Osteocyte (in vitro differentiated cells): ENCODE data around the gene ACTA2. TPM values are rescaled to one million over a fixed set of nuclear protein-coding genes. Genes with fewer than 3 reads are reported as not detected.

Source experiments
- DNase-seq: peaks from one replicate; pipeline ENCODE4 v3.0.0; 2021; ENCODE audit warnings: mixed read lengths; ENCODE audit not compliant: unreplicated experiment; ENCODE audit errors: extremely low spot score
- H3K27ac Mint-ChIP-seq: one replicate; pipeline ENCODE4 v1.8.0; 2021; ENCODE audit warnings: mild to moderate bottlenecking, mixed read lengths; ENCODE audit not compliant: unreplicated experiment
- H3K27me3 Mint-ChIP-seq: one replicate; pipeline ENCODE4 v1.8.0; 2021; ENCODE audit warnings: mixed read lengths; ENCODE audit not compliant: unreplicated experiment
- H3K36me3 Mint-ChIP-seq: one replicate; pipeline ENCODE4 v1.8.0; 2021; ENCODE audit warnings: mixed read lengths; ENCODE audit not compliant: unreplicated experiment
- H3K4me1 Mint-ChIP-seq: one replicate; pipeline ENCODE4 v1.8.0; 2021; ENCODE audit warnings: mixed read lengths; ENCODE audit not compliant: unreplicated experiment
- H3K4me3 Mint-ChIP-seq: one replicate; pipeline ENCODE4 v1.8.0; 2021; ENCODE audit warnings: mild to moderate bottlenecking, moderate library complexity, mixed read lengths; ENCODE audit not compliant: unreplicated experiment
- H3K9me3 Mint-ChIP-seq: one replicate; pipeline ENCODE4 v1.8.0; 2021; ENCODE audit warnings: mixed read lengths; ENCODE audit not compliant: unreplicated experiment
- CTCF ChIP-seq: fragments of 200-600 bp; sonication (generic); IDR thresholded peaks from 2 replicates; pipeline ENCODE4 v1.5.0; 2021; ENCODE audit warnings: antibody characterized with exemption, mild to moderate bottlenecking, moderate library complexity
- total RNA-seq: library from RNA; stranded (reverse); gene quantifications from 2 replicates; pipeline ENCODE4 v1.2.1, GENCODE V29; 2021

ACTA2 gene
- total RNA-seq, 1 donor from 2014 or later: 329 TPM

- DNase-seq: no peak
- no peak overlapping the region for H3K27ac Mint-ChIP-seq
- no peak overlapping the region for H3K4me3 Mint-ChIP-seq
- peaks cover 3% of the 10 kb centered on the region for H3K36me3 Mint-ChIP-seq
- no peak for TF ChIP-seq CTCF
- H3K27me3 Mint-ChIP-seq: no peaks in the 10 kb centered on the region
- no peaks in the 10 kb centered on the region for H3K9me3 Mint-ChIP-seq
- peaks cover 9% of the 10 kb centered on the region for H3K4me1 Mint-ChIP-seq
Measured at GRCh38 chr10:88913788-88914187, 38.8 kb downstream of the ACTA2 start.

- TF ChIP-seq CTCF: no peak
- H3K4me1 Mint-ChIP-seq: peaks cover 9% of the 10 kb centered on the region
- H3K27ac Mint-ChIP-seq: no peak overlapping the region
- H3K36me3 Mint-ChIP-seq: peaks cover 3% of the 10 kb centered on the region
- no peaks in the 10 kb centered on the region for H3K27me3 Mint-ChIP-seq
- DNase-seq: no peak
- H3K9me3 Mint-ChIP-seq: no peaks in the 10 kb centered on the region
- H3K4me3 Mint-ChIP-seq: no peak overlapping the region
Measured at GRCh38 chr10:88913127-88913526, 39.4 kb downstream of the ACTA2 start.

- Mint-ChIP-seq H3K36me3 (peaks cover 5% of the 10 kb centered on the region), H3K4me1 (peaks cover 9% of the 10 kb centered on the region), H3K9me3 (no peaks in the 10 kb centered on the region), H3K4me3 (no peak overlapping the region), H3K27ac (no peak overlapping the region), H3K27me3 (no peaks in the 10 kb centered on the region)
- TF ChIP-seq CTCF: no peak
- DNase-seq: no peak
Measured at GRCh38 chr10:88911851-88912250, 40.7 kb downstream of the ACTA2 start.

GRCh38 chr10:88911116-88911515, 41.5 kb downstream of the ACTA2 start:
- no peaks in the 10 kb centered on the region for H3K27me3 Mint-ChIP-seq
- DNase-seq: no peak
- H3K4me3 Mint-ChIP-seq: no peak overlapping the region
- peaks cover 7% of the 10 kb centered on the region for H3K4me1 Mint-ChIP-seq
- peaks cover 6% of the 10 kb centered on the region for H3K36me3 Mint-ChIP-seq
- no peaks in the 10 kb centered on the region for H3K9me3 Mint-ChIP-seq
- H3K27ac Mint-ChIP-seq: no peak overlapping the region
- TF ChIP-seq CTCF: no peak

- H3K27ac Mint-ChIP-seq: no peak overlapping the region
- H3K27me3 Mint-ChIP-seq: no peaks in the 10 kb centered on the region
- H3K36me3 Mint-ChIP-seq: peaks cover 14% of the 10 kb centered on the region
- DNase-seq: no peak
- no peak overlapping the region for H3K4me3 Mint-ChIP-seq
- no peak for TF ChIP-seq CTCF
- H3K9me3 Mint-ChIP-seq: no peaks in the 10 kb centered on the region
- peaks cover 5% of the 10 kb centered on the region for H3K4me1 Mint-ChIP-seq
Measured at GRCh38 chr10:88908194-88908593, 44.4 kb downstream of the ACTA2 start.
